Uterus (tissue), 4 donors: ENCODE measurements around the gene TBX20. TPM values are rescaled to one million over a fixed set of nuclear protein-coding genes. Genes with fewer than 3 reads are reported as not detected.
A peak's percentile ranks its signal among the peaks of the same experiment; 100 is the strongest.
"Not testable (repeated sequence)": the region's sequence is repeated elsewhere in the genome, so short reads cannot be mapped to it uniquely, and the experiment has no call there.

ENCODE experiments used
- DNase-seq, 2 donors: peaks; one replicate each; pipeline ENCODE4 v3.0.0-alpha.2; 2019 to 2020
- H3K27ac ChIP-seq, 2 donors: fragments of 200-600 bp; sonication (generic); 1 replicate in 1 of 2; 2 replicates in 1 of 2; pipeline ENCODE4 v1.5.1; 2016 to 2018
- H3K27me3 ChIP-seq, 2 donors: fragments of 200-600 bp; sonication (generic); one replicate each; pipeline ENCODE4 v1.5.1; 2018 to 2019; ENCODE audit warnings: control low read depth in 1 of 2
- H3K36me3 ChIP-seq, 2 donors: fragments of 200-600 bp; sonication (generic); one replicate each; pipeline ENCODE4 v1.5.1; 2019; ENCODE audit warnings: control low read depth in 1 of 2
- H3K4me1 ChIP-seq, 2 donors: fragments of 200-600 bp; sonication (generic); one replicate each; pipeline ENCODE4 v1.5.1; 2018 to 2019; ENCODE audit warnings: control low read depth in 1 of 2
- H3K4me3 ChIP-seq, 2 donors: fragments of 200-600 bp; sonication (generic); 1 replicate in 1 of 2; 2 replicates in 1 of 2; pipeline ENCODE4 v1.5.1; 2018 to 2019; ENCODE audit warnings: mild to moderate bottlenecking in 1 of 2
- H3K9me3 ChIP-seq, 2 donors: fragments of 200-600 bp; sonication (generic); one replicate each; pipeline ENCODE4 v1.5.1; 2019; ENCODE audit warnings: control low read depth in 1 of 2
- intact Hi-C: fragments of 100-400 bp; cut with DNase I; formaldehyde crosslinking; loops from one replicate; pipeline ENCODE4 v1.15.1; 2023; ENCODE audit warnings: low total_unique reads
- total RNA-seq, 4 donors: library from RNA; depleted of rRNA in 3 of 4; stranded (reverse); fragments of >200 nt in 3 of 4; gene quantifications; one replicate each; pipeline versions ENCODE4 v1.1.0 to v1.2.4, GENCODE V29; 2014 to 2023
- donor health status: DM: yes; HTN: yes; CAD: no.

TBX20 gene
- total RNA-seq, 4 donors from 2014 or later: 0.41 TPM; not detected in 3

DNA sequence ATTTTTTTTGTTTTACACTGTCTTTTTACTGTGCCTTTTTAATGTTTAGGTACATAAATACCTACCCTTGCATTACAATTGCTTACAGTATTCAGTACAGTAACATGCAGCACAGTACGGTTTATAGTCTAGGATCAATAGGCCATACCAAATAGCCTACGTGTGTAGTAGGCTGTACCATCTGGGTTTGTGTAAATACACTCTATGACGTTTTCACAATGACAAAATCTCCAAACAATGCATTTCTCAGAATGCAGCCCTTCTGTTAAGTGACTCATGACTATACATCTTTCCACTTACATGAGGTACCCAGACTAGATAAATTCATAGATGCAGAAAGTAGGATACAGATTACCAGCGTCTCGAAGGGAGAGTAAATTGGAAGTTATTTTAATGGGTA lies 26.5 kb downstream of the TBX20 start:
- H3K36me3 ChIP-seq, H3K27me3 ChIP-seq, H3K4me3 ChIP-seq, DNase-seq, H3K4me1 ChIP-seq, intact Hi-C loops, H3K27ac ChIP-seq, H3K9me3 ChIP-seq: not testable (repeated sequence)

DNA sequence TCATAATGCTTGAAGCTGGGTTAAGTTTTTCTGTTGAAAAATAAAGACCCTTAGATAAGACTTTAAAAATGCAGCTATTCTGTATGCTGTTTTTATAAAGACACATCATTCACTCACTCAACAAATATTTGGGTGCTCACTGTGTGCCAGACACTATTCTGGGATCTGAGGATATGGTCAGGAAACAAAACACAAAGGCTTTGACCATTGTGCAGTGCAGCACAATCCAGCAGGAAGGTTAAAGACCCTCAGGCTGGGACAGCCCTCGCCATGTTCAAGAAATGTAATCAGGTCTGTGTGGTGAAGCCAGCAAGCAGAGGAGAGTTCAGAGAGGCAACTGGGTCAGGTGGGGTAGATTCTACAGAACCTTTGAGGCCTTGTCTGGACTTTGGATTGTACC lies 31.5 kb downstream of the TBX20 start:
- H3K27me3 ChIP-seq, H3K4me3 ChIP-seq, intact Hi-C loops, DNase-seq, H3K27ac ChIP-seq, H3K36me3 ChIP-seq, H3K9me3 ChIP-seq, H3K4me1 ChIP-seq: not testable (repeated sequence)

DNA sequence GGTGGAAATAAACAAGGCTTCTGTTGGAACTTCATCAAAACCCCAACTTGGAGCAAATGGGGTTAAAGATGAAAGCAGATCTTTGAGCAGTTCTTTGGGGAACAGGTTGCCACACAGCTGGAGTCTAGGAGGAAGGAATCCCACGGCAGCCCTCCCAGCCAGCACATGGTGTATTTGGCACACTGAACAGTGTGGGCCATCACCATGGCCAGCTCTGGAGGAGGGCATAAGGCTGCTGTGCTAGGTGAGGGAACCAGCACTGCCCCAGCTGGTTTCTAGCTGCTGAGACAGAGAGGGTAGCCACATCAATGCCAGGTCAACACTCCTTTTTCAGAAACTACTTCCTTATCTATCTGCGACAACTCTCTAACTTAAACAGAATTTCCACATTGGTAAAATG lies 33.7 kb downstream of the TBX20 start:
- H3K4me3 ChIP-seq, DNase-seq, H3K27ac ChIP-seq, H3K27me3 ChIP-seq, H3K4me1 ChIP-seq, H3K36me3 ChIP-seq, intact Hi-C loops, H3K9me3 ChIP-seq: not testable (repeated sequence)

DNA sequence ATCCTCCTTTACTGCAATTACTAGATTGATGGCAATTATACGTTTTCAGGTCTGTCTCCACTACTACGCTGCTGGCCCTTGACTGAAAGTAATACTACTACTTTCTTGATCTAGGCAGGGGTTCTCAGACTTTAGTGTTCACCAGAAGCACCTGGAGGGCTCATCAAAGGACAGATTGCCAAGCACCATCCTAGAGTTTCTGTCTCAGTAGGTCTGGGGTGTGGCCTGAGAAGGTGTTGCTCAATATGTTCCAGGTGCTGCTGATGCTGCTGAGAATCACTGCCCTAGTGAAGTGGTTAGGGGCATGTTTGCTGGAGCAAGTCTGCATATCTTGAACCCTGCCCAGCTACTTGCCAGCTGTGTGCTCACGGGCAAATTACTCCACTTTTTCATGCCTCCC lies 37.9 kb downstream of the TBX20 start:
- H3K27ac ChIP-seq, H3K36me3 ChIP-seq, H3K4me3 ChIP-seq, intact Hi-C loops, H3K9me3 ChIP-seq, H3K4me1 ChIP-seq, DNase-seq, H3K27me3 ChIP-seq: not testable (repeated sequence)

DNA sequence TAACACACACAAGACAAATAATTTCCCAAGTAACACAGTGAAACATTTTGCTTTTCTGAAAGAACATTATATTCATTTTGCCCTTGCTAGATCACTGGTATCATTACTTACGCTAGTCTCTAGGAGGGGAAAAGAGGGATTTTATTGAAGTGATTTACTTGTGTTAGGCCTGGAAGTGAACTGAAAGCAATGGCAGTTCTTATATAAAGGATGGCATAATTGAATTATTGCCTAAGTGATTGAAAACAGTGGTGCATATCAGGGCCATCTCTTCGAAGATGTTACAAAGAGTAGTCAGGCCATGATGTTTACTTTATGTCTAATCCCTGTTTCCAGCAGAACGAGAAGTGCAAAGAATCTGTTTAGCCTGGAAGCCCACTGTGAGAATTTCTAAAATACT lies 38.8 kb downstream of the TBX20 start:
- H3K27ac ChIP-seq, H3K4me3 ChIP-seq, H3K27me3 ChIP-seq, H3K36me3 ChIP-seq, DNase-seq, H3K9me3 ChIP-seq, H3K4me1 ChIP-seq, intact Hi-C loops: not testable (repeated sequence)

DNA sequence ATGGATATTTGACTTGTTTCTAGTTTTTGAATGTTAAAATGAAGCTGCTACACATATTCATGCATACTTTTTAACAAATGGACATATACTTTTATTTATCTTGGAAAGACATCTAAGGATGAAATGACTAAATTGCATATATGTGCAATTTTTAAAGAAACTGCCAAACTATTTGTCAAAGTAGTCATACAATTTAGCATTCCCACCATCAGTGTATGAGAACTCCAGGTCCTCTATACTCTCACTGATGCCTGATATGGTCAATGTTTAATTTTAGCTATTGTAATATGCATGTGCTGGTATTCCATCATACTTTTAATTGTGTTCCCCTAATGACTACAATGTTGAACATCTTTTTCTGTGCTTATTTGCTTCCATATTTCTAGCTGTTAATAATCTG lies 47.0 kb downstream of the TBX20 start:
- H3K9me3 ChIP-seq, H3K36me3 ChIP-seq, intact Hi-C loops, H3K4me1 ChIP-seq, H3K27ac ChIP-seq, H3K4me3 ChIP-seq, DNase-seq, H3K27me3 ChIP-seq: not testable (repeated sequence)

DNA sequence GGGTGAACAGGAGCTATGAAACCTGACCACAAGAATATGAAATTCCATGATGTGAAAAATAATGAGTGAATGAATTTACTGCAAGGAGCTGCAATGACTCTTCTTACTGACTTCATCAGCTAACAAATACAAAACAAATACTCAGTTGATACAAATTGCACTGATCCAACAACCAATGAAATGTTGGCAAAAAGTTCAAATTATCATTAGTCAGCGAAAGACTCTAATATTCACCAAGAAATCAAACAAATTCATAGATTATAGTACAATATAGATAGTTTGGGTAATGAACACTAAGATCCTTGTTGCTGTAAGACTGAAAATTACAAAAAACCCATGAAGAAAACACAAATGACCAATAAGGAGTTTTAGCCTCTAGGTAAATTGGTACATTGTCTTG lies 49.0 kb downstream of the TBX20 start:
- H3K27me3 ChIP-seq, H3K4me1 ChIP-seq, H3K36me3 ChIP-seq, H3K9me3 ChIP-seq, DNase-seq, H3K4me3 ChIP-seq, H3K27ac ChIP-seq, intact Hi-C loops: not testable (repeated sequence)

DNA sequence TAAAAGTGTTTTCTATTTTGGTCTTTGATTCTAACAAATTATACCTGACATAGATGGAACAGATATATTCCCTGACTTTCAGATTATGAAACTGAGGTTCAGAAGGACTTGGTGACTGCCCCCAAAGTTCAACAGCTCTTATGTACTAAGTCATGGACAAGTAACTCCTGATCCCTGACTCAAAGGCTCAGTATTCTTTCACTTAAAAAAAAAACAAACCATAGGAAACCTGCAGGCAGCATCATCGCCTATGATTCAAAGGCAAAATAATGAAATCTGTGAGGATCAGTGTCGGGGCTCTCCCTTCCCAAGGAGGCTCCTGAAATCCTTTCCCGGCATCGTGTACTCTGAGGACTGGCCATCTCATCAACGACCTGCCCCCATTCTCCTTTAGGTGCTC lies 49.9 kb downstream of the TBX20 start:
- H3K4me1 ChIP-seq, H3K4me3 ChIP-seq, DNase-seq, intact Hi-C loops, H3K27ac ChIP-seq, H3K27me3 ChIP-seq, H3K9me3 ChIP-seq, H3K36me3 ChIP-seq: not testable (repeated sequence)

DNA sequence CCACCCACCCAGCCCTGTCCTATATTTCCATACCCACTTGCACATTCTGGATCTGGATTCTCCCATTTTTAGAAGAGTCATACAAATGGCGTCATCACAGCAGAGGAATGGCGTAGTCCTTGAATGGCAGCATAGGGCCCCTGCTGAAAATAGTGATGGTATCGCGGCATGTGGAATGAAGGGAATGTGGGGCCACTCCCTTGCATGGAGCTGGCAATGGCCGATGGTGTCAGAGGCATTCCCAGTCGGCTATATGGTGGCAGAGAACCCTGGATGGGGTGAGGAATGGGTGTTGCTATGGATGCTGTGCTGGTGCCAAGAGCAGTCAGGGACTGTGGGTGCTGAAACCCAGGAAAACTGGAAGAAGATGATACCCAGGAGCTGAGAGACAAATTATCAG lies 51.5 kb downstream of the TBX20 start:
- H3K36me3 ChIP-seq, DNase-seq, H3K27me3 ChIP-seq, H3K9me3 ChIP-seq, intact Hi-C loops, H3K27ac ChIP-seq, H3K4me1 ChIP-seq, H3K4me3 ChIP-seq: not testable (repeated sequence)

DNA sequence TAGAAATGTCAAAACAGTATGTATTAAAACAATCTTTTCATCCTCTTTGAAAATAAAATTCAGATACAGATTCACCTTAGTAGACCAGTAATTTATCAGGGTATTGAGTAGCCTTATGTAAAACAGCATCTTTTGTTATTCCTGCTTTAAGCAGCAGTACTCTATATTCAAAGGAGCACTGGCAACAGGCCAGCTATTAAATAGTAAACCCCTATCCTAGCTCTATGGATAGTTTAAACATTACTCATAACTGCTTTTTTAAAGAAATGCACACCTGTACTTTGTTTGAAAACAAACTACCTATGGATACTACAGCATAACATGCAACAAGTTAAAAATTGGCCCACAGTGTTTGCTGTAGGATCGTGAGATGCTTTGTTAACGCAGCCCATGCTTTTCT lies 53.7 kb downstream of the TBX20 start:
- H3K27me3 ChIP-seq, H3K9me3 ChIP-seq, H3K4me3 ChIP-seq, intact Hi-C loops, H3K4me1 ChIP-seq, H3K36me3 ChIP-seq, DNase-seq, H3K27ac ChIP-seq: not testable (repeated sequence)

DNA sequence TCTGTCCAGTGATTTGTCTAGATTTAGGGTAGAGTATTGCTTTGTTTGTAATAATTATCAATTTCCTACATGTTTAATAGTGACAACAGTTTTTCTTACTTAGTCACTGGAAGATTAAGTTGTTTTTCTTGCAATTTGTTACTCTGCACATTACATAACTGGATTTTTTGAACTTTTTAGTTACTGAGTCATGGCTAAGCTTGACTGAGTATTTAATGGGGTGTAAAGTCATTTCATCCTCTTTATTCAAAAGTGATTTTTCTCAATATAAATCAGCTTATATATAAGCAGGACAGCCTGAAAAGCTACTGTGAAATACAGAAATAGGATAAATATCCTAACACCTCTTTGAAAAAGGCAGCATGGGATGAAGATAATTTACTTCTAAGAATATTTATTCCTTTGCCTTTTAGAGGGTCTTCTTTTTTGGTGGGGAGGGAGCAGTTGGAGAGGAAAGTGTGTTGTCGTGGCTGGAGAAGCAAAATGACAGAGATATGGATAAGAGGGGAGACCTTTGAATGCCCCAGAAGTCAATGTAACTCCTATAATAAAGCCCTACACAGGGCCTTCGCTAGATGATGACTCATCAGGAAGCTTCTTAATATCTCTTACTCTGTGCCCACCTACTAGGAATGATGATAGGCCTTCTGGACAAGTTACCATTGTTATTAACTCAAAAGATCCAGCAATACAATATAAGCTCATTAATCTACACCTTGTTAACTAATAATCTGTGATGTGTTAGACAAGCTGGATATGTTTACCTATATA lies 55.3 kb downstream of the TBX20 start:
- H3K27me3 ChIP-seq, H3K4me1 ChIP-seq, H3K9me3 ChIP-seq, H3K36me3 ChIP-seq, H3K27ac ChIP-seq, H3K4me3 ChIP-seq, intact Hi-C loops, DNase-seq: not testable (repeated sequence)

DNA sequence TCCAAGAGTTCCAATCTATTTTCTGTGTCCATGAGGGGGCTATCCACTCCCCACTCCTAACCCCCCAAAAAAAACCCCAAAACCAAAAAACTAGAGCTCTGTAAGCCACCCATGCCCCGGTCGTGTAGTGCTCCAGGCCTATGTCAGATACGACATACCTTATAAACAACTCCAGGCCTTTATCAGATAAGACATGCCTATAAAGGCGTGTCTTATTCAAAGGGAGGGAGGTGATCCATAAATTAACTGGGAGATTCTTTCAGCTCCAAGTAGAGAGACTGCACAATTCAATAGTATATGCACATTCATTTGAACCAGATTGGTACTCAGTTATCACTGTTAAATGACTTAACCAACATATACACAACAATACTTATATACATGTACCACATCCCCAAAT lies 62.3 kb downstream of the TBX20 start:
- H3K4me3 ChIP-seq, H3K4me1 ChIP-seq, H3K27ac ChIP-seq, intact Hi-C loops, H3K27me3 ChIP-seq, H3K36me3 ChIP-seq, H3K9me3 ChIP-seq, DNase-seq: not testable (repeated sequence)

DNA sequence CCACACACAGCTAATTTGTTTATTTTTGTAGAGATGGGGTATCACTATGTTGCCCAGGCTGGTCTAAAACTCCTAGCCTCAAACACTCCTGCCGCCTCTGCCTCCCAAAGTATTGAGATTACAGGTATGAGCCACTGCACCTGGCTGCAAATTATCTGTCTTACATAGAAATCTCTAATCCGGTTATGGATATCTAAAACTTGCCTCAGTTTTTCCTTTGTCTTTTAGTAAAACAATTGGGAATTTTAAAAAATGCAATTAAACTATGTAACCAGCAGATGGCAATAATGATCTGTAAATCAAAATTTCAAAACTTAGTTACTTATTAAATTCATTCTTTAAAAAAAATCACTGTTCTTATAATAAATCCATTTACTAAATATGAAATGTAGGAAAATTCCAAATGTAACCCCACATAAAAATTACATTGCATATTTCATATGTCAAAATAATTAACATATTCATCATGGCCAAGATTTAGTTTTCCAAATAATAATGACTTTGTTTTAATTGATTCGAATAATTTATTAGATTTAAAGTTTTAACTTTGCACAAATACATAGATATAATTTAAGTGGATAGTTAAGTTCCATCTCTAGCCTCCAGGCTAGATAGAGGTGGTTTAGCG lies 63.6 kb downstream of the TBX20 start:
- intact Hi-C loops, H3K27me3 ChIP-seq, DNase-seq, H3K4me3 ChIP-seq, H3K9me3 ChIP-seq, H3K4me1 ChIP-seq, H3K27ac ChIP-seq, H3K36me3 ChIP-seq: not testable (repeated sequence)

DNA sequence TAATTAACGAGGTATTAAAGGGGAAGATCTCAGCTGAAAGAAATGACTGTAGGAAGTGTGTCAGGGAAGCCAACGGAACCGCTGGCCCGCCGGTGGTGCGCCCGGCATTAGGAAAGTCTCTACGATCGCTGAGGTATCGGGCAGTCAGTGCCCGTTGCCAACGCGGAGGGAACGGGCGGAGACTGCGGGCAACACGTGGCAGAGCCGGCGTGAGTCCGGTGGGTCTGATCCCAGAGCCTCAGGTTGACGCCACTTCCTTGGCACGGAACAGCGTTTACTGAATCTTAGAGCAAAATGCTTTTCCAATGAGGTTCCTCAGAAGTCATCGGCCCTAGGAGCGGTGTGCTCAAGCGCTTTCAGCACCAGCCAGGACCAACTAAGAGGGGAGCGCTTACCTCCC lies 67.1 kb downstream of the TBX20 start:
- H3K36me3 ChIP-seq, H3K4me1 ChIP-seq, DNase-seq, H3K27me3 ChIP-seq, H3K27ac ChIP-seq, intact Hi-C loops, H3K9me3 ChIP-seq: not testable (repeated sequence)
- peak overlapping the region in 1 of 2 donors; percentile 11 for H3K4me3 ChIP-seq
